Measurements from ENCODE around the gene FLG2.

GRCh38 chr1:152348447-152348846 lies 11.4 kb downstream of the FLG2 start:
- TF ChIP-seq CTCF (IDR thresholded peaks at IDR 0.05) = no peak
- TF ChIP-seq POLR2A (IDR thresholded peaks at IDR 0.05) = no peak
- no peak for TF ChIP-seq EP300 (IDR thresholded peaks at IDR 0.05)

All from tibial nerve (tissue), 4 donors.